K562 (cell line): ENCODE measurements around the gene SCYL1. TPM values are rescaled to one million over a fixed set of nuclear protein-coding genes. Genes with fewer than 3 reads are reported as not detected.

Experiments
- ARID3B ChIP-seq: fragments of 250-450 bp; sonication (Bioruptor Pico); IDR thresholded peaks from 2 replicates; pipeline ENCODE4 v1.4.0; 2020; ENCODE audit warnings: borderline replicate concordance
- BRCA1 ChIP-seq, 2 experiments: fragments of 450-650 bp in 1 of 2; sonication (generic) in 1 of 2; formaldehyde crosslinking in 1 of 2; IDR thresholded peaks; 2 replicates each; pipeline versions ENCODE4 v1.5.0 to v1.6.1; 2017 to 2020; ENCODE audit warnings: mild to moderate bottlenecking in 1 of 2, missing genetic modification reagents in 1 of 2
- DLX4 ChIP-seq: fragments of 250-450 bp; sonication (Bioruptor Pico); IDR thresholded peaks from 2 replicates; pipeline ENCODE4 v1.6.1; 2021; ENCODE audit warnings: mild to moderate bottlenecking
- E2F6 ChIP-seq, 2 experiments: IDR thresholded peaks; 2 replicates each; pipeline ENCODE4 v1.6.1; 2011; ENCODE audit warnings: borderline replicate concordance in 1 of 2, control low read depth in 1 of 2, low read depth in 1 of 2, low read length in 1 of 2, mild to moderate bottlenecking in 1 of 2, mixed read lengths in 1 of 2, moderate library complexity in 1 of 2; ENCODE audit not compliant: insufficient read depth in 1 of 2, insufficient read length in 1 of 2, poor library complexity in 1 of 2, severe bottlenecking in 1 of 2; ENCODE audit errors: extremely low read depth in 1 of 2
- ELK3 ChIP-seq: fragments of 450-650 bp; formaldehyde crosslinking; IDR thresholded peaks from 2 replicates; pipeline ENCODE4 v1.4.0; 2020; ENCODE audit warnings: mild to moderate bottlenecking
- MCM7 ChIP-seq, 2 experiments: fragments of 450-650 bp; IDR thresholded peaks; 2 replicates each; pipeline ENCODE4 v1.6.1; 2016 to 2018
- POLR2AphosphoS5 ChIP-seq: IDR thresholded peaks from 2 replicates; pipeline ENCODE4 v1.6.1; 2011; ENCODE audit warnings: mild to moderate bottlenecking, low read depth, low read length, moderate library complexity; ENCODE audit not compliant: control insufficient read depth, insufficient read depth
- SMARCA4 ChIP-seq: fragments of 450-650 bp; IDR thresholded peaks from 2 replicates; pipeline ENCODE4 v1.6.1; 2016
- SUPT5H ChIP-seq: fragments of 450-650 bp; IDR thresholded peaks from 2 replicates; pipeline ENCODE4 v1.6.1; 2016
- TRIM28 ChIP-seq: fragments of 450-650 bp; IDR thresholded peaks from 2 replicates; pipeline ENCODE4 v1.6.1; 2017
- USF2 ChIP-seq: sonication (generic); formaldehyde crosslinking; IDR thresholded peaks from 2 replicates; pipeline ENCODE4 v1.5.0; 2020; ENCODE audit warnings: missing genetic modification reagents
- VEZF1 ChIP-seq: fragments of 200-800 bp; sonication (Bioruptor generic); IDR thresholded peaks from 2 replicates; pipeline ENCODE4 v1.6.1; 2017; ENCODE audit warnings: missing genetic modification characterization, missing compliant biosample characterization
- ZNF121 ChIP-seq: sonication (generic); formaldehyde crosslinking; conservative IDR thresholded peaks from 2 replicates; pipeline ENCODE4 v1.8.0; 2022; ENCODE audit warnings: missing genetic modification reagents
- ZNF140 ChIP-seq: fragments of 250-450 bp; sonication (Bioruptor Pico); IDR thresholded peaks from 2 replicates; pipeline ENCODE4 v1.8.0; 2021; ENCODE audit warnings: moderate library complexity, mild to moderate bottlenecking, inconsistent platforms
- ZNF184 ChIP-seq: sonication (generic); formaldehyde crosslinking; IDR thresholded peaks from 2 replicates; pipeline ENCODE4 v1.5.0; 2020; ENCODE audit warnings: missing genetic modification reagents
- ZNF586 ChIP-seq: fragments of 450-650 bp; formaldehyde crosslinking; conservative IDR thresholded peaks from 2 replicates; pipeline ENCODE4 v1.4.0; 2020; ENCODE audit warnings: mild to moderate bottlenecking, moderate library complexity
- ZNF644 ChIP-seq: fragments of 200-800 bp; sonication (Bioruptor generic); IDR thresholded peaks from 2 replicates; pipeline ENCODE4 v1.6.1; 2016; ENCODE audit warnings: low read depth, missing genetic modification characterization, missing compliant biosample characterization
- ZNF830 ChIP-seq: fragments of 250-450 bp; sonication (Bioruptor Pico); IDR thresholded peaks from 2 replicates; pipeline ENCODE4 v1.5.0; 2021; ENCODE audit warnings: mild to moderate bottlenecking
- ZSCAN29 ChIP-seq: fragments of 450-650 bp; IDR thresholded peaks from 2 replicates; pipeline ENCODE4 v1.6.1; 2017
- polyA plus RNA-seq, 8 experiments: library from polyadenylated mRNA; depleted of rRNA in 4 of 8; stranded (reverse) in 5 of 8; unstranded in 3 of 8; fragments of >200 nt; fragmentation: Nextera tagmentation in 2 of 8; fragmentation: Illumina TruSeq in 1 of 8; extraction: Ambion mirVana in 2 of 8; extraction: Trizol in 1 of 8; gene quantifications; 2 replicates each; pipeline versions ENCODE4 v1.2.1 to v1.2.3, GENCODE V29; 2011 to 2014; ENCODE audit warnings: inconsistent platforms in 1 of 8, missing spikeins in 1 of 8
- total RNA-seq, 7 experiments: library from RNA; depleted of rRNA in 6 of 7; stranded (reverse); fragments of >200 nt in 6 of 7; fragmentation: Illumina TruSeq in 2 of 7; extraction: Trizol in 2 of 7; gene quantifications; 2 replicates each; pipeline versions ENCODE4 v1.2.1 to v1.2.3, GENCODE V29; 2011 to 2021; ENCODE audit warnings: low replicate concordance in 1 of 7

SCYL1 gene
- total and polyA plus RNA-seq, 9 of the 15 experiments (the other 6 are each of a cell fraction or from before 2014, with no cell fraction given): 1.9 to 145 (median 57.6) TPM

- TF ChIP-seq USF2 (CRISPR knock-in tag) (no peak), ZSCAN29 (0 out of 2 replicates have a peak, but pooled peaks have one; percentile 20), DLX4 (CRISPR knock-in tag) (peak; percentile 90), ZNF644 (0 out of 2 replicates have a peak, but pooled peaks have one; percentile 10), MCM7 (IDR thresholded peaks at IDR 0.05) (no peak), ELK3 (CRISPR knock-in tag) (no peak; the same call in none of the 2 replicates), ZNF121 (CRISPR knock-in tag) (no peak), SUPT5H (peak; percentile 95), SMARCA4 (peak; percentile 46; the same call in 1 of the 2 replicates), TRIM28 (no peak), ZNF586 (CRISPR knock-in tag) (peak; percentile 87), ZNF830 (CRISPR knock-in tag) (0 out of 2 replicates have a peak, but pooled peaks have one; percentile 69), VEZF1 (CRISPR knock-in tag) (peak; percentile 34), E2F6 (IDR thresholded peaks at IDR 0.05; ENCODE audit: borderline replicate concordance in 1 of 2, extremely low read depth in 1 of 2, insufficient read depth in 1 of 2, insufficient read length in 1 of 2, low read depth in 1 of 2, low read length in 1 of 2, poor library complexity in 1 of 2, severe bottlenecking in 1 of 2) (no peak), ZNF184 (CRISPR knock-in tag) (no peak), POLR2AphosphoS5 (peak; percentile 99), ZNF140 (CRISPR knock-in tag) (no peak), BRCA1 (IDR thresholded peaks at IDR 0.05) (no peak), BRCA1 (CRISPR knock-in tag; IDR thresholded peaks at IDR 0.05) (no peak), ARID3B (CRISPR knock-in tag) (no peak)
- TF ChIP-seq, all 486 proteins: peak for 192
These were observed 22.1 kb upstream of the SCYL1 start (continued) for GRCh38 chr11:65502555-65503367.
